K562 treated with DMSO at 1 percent for 48 hours (cell line): ENCODE measurements around the gene UTP18. TPM values are rescaled to one million over a fixed set of nuclear protein-coding genes. Genes with fewer than 3 reads are reported as not detected.

Source experiments
- total RNA-seq: library from RNA; unstranded; fragments of 300-600 nt; gene quantifications from 2 replicates; pipeline ENCODE4 v1.2.3, GENCODE V29; 2022; ENCODE audit warnings: low replicate concordance; ENCODE audit errors: extremely low read depth

Gene UTP18
- not detected in 2 replicates for total RNA-seq

DNA sequence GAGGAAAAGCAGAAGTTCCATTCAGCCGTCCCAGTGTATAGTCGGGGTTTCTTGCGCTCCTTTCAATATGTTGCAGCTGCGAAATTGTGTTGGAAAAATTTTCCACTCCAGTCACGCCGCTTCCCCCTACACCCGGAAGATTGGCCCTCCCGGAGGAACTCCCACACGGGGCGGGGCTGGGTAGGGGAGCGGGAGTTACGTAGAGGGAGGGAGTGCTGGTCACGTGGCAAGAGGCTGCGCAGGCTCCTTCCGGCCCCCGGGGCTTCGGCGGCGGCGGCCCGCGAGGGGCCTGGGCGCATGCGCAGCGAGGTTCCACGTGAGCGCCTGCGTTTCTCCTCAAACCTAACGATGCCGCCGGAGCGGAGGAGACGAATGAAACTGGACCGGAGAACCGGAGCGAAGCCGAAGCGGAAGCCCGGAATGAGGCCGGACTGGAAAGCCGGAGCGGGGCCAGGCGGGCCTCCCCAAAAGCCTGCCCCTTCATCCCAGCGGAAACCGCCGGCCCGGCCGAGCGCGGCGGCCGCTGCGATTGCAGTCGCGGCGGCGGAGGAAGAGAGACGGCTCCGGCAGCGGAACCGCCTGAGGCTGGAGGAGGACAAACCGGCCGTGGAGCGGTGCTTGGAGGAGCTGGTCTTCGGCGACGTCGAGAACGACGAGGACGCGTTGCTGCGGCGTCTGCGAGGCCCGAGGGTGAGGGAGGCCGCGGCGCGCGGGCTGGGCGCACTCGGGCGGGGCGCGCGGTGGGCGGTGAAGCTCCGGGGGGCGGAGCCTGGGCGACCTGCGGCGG lies at the start of gene UTP18:
UTP18 (plus strand) TSS at position 310 of the 787 bp plus-strand sequence; CDS start at position 349, 39 bp downstream.

DNA sequence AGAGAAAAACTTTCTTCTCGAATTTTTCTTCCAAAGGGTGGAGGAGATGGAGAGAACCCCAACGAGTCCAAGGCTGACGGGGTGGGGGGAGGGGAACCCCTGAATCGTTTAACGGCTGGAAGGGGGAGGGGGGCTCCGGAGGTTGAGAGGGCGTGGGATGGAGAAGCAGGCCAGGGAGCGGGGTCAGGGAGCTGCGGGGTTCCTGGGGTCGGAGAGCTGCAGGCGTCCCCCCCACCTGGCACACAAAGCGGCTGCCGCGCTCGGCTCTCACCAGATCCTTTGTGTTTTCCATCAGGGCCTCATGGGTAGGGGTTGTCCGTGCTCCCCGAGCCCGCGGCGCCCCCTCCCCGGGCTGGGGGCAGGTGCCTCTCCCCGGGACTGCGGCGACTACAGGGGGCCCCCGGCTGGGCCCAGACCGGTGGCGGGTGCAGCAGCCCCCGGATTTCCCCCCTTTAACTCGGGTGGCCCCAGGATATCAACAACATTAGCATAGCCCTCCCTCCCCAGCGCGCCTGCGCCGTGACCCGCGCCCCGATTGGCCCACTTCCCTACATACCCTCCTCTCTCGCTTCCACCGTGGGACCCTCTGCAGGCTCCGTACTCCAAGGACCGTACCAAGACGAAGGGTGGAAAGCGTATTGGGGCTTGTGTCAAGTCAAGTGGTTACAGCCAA lies 646 bp upstream of the UTP18 start, which contains the start of gene MBTD1:
MBTD1 (minus strand) TSS at position 486 of the 673 bp plus-strand sequence. CDS start 34,888 bp downstream, outside the sequence.

Other genes starting within 250 kb of the UTP18 start
- not detected in 2 replicates for gene SPAG9, start 139.7 kb upstream of the UTP18 start, total RNA-seq
- gene NME1, start 107.0 kb upstream of the UTP18 start, total RNA-seq: not detected in 2 replicates
- gene NME2, start 94.1 kb upstream of the UTP18 start, total RNA-seq: not detected in 2 replicates
- not detected in 2 replicates for gene MBTD1, start 497 bp upstream of the UTP18 start, total RNA-seq